ENCODE data around the gene EXOC2.

The EXOC2 gene

DNA sequence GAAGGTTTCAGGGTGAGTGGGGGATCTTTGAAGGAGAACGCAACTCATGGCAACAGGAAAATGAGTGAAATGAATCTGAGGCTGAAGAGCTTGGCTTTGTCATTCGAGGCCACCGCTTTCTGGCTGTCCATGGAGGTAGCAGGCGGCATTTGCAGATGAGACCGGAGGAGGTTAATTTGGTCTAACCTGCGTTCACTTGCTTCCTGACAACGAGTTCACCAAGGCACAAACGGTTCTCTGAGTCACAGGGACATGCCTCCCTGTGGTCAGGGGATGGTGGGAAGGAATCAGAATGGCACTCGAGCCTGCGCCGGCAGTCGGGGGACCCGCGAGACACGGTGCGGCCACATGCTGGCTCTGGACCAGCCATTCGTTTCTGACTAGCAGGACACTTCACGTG lies 226.4 kb downstream of the EXOC2 start:
- TF ChIP-seq, protein P1, sequence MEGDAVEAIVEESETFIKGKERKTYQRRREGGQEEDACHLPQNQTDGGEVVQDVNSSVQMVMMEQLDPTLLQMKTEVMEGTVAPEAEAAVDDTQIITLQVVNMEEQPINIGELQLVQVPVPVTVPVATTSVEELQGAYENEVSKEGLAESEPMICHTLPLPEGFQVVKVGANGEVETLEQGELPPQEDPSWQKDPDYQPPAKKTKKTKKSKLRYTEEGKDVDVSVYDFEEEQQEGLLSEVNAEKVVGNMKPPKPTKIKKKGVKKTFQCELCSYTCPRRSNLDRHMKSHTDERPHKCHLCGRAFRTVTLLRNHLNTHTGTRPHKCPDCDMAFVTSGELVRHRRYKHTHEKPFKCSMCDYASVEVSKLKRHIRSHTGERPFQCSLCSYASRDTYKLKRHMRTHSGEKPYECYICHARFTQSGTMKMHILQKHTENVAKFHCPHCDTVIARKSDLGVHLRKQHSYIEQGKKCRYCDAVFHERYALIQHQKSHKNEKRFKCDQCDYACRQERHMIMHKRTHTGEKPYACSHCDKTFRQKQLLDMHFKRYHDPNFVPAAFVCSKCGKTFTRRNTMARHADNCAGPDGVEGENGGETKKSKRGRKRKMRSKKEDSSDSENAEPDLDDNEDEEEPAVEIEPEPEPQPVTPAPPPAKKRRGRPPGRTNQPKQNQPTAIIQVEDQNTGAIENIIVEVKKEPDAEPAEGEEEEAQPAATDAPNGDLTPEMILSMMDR (IDR thresholded peaks at IDR 0.05) = no peak
- DNase-seq (ENCODE audit: low spot score) = no peak
- H3K27ac ChIP-seq = no peak overlapping the region
- no peak overlapping the region for H3K4me3 ChIP-seq

DNA sequence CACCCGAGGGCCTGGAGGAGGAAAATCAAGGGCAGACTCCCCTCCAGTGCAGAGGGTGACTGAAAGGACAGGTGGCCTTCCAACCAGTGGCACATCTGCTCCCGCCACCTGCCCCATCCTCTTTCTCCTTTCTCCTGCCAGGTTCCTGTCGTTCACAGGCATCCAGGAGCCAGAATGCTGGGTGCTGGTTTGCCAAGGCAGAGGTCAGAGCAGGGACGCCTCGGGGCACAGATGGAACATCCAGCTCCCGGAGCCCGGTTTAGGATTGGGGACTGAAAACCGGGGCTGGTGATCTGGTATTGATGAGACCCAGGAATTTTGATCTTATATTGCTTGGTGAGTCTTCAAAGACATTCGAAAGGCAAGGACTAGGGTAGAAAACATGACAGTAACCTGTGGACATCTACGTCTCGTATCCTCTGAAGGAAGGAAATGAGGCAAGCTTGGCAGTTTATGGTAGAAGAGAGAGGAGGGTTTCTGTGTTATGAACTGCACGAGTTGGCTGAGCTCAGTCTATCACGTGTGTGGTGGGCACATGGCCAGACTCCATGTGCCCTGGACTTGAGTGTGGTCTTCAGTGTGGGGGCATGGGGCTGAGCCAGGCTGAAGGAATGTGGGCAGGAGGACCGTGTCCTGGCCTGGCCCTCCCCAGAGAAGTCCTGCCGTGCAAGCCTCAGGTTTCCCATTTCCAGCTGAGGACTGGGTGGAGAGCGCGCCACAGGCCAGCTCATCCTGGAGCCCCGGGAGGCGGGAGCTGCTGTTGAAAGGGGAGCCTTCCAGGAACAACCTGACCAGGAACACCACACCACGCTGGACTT lies 227.2 kb downstream of the EXOC2 start:
- TF ChIP-seq, protein P1 (IDR thresholded peaks at IDR 0.05) = no peak
- no peak overlapping the region for H3K27ac ChIP-seq
- no peak overlapping the region for H3K4me3 ChIP-seq
- DNase-seq (ENCODE audit: low spot score) = no peak

DNA sequence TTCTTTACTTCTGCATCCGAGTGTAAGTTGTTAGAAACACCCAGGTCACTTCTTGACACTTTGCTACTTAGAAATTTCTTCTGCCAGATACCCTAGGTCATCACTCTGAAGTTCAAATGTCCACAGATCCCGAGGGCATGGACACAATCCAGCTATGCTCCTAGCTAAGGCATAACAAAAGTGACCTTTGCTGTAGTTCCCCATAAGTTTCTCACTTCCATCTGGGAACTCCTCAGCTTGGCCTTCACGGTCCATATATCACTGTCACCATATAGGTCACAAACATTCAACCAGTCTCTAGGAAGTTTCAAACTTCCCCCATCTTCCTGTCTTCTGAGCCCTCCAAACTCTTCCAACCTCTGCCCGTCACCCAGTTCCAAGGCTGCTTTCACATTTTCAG lies 236.1 kb downstream of the EXOC2 start:
- TF ChIP-seq, protein P1 (IDR thresholded peaks at IDR 0.05) = no peak
- DNase-seq (ENCODE audit: low spot score) = no peak
- no peak overlapping the region for H3K27ac ChIP-seq

DNA sequence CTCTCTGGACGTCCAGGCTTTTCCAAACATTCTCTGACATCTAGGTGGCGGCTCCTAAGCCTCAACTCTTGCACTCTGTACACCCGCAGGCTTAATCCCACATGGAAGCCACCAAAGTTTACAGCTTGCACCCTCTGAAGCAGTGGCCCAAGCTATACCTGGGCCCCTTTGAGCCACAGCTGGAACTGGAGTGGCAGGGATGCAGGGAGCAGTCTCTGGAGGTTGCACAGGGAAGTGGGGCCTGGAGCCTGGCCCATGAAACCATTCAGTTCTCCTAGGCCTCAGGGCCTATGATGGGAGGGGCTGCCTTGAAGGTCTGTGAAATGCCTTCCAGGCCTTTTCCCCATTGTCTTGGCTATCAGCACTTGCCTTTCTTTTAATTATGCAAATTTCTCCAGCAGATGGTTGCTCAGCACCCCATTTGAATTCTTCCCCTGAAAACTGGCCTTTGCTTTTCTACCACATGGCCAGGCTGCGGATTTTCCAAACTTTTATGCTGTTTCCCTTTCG lies 236.5 kb downstream of the EXOC2 start:
- H3K27ac ChIP-seq = no peak overlapping the region
- TF ChIP-seq, protein P1 (IDR thresholded peaks at IDR 0.05) = no peak
- DNase-seq (ENCODE audit: low spot score) = no peak
- no peak overlapping the region for H3K4me3 ChIP-seq

More for the DNA sequence above, 236.1 kb downstream of the EXOC2 start:
- no peak overlapping the region for H3K4me3 ChIP-seq

DNA sequence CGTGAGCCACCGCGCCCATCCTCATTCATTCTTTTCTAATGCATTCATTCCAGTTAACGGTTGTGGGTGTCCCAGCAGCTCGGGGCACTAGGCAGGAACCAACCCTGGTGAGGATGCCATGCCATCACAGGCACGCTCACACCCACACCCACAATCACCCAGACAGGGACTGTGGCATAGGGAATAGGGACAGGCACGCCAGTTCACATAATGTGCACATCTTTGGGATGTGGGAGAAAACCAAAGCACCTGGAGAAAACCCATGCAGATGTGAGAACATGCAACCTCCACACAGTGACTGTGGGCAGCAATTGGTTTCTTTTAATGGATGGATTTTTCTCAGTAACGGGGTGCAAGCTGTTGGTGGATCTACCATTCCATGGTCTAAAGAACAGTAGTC lies 237.1 kb downstream of the EXOC2 start:
- H3K27ac ChIP-seq = no peak overlapping the region
- TF ChIP-seq, protein P1 (IDR thresholded peaks at IDR 0.05) = no peak
- peak; percentile 47 for DNase-seq (ENCODE audit: low spot score)

DNA sequence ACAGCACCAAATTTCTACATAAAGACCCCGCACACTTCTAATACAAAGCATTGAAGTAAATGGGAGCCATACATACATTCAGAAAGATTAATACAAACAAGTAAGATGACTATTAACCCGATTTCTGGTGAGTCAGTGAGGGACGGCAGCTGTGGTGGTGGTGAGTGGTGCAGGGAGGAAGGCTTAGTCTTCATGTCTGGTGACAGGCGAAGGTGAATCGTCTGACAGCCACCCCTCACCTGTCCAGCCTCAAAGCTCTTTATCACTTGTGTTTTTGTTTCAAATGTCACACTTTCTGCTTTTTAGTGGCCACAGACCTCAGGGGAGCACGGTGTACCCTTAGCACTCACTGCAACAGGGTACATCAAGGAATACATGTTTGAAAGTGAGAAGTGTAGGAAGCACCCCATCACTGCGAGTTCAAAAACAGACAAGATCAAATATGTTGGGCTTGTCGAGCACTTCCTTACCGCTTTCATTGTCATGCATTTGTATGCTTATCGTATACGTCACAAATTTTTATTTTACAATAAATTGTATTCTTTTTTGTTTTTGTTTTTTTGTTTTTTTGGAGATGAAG lies 237.8 kb downstream of the EXOC2 start:
- no peak overlapping the region for H3K4me3 ChIP-seq
- TF ChIP-seq, protein P1 (IDR thresholded peaks at IDR 0.05) = no peak
- DNase-seq (ENCODE audit: low spot score) = no peak
- H3K27ac ChIP-seq = no peak overlapping the region

More for the DNA sequence above, 237.1 kb downstream of the EXOC2 start:
- no peak overlapping the region for H3K4me3 ChIP-seq
